Stimulated activated memory B cell treated with anti-CD40 and anti-IgM and Interleukin-4, amounts not matched to agents 10 μg/mL and 1 μg/mL and 100 μg/mL, for 72 hours (primary cell): ENCODE data around the gene MYO1E.
A peak's percentile ranks its signal among the peaks of the same experiment; 100 is the strongest.
"Not testable (repeated sequence)": the region's sequence is repeated elsewhere in the genome, so short reads cannot be mapped to it uniquely, and the experiment has no call there.

Source experiments
- ATAC-seq: fragments of 150-1000 bp; cut with Tn5 transposase; 2 replicates; pipeline ENCODE4 v1.10.0; 2021
- H3K27ac Mint-ChIP-seq: one replicate; pipeline ENCODE4 v1.8.0; 2022; ENCODE audit warnings: mild to moderate bottlenecking, mixed read lengths
- H3K27me3 Mint-ChIP-seq: one replicate; pipeline ENCODE4 v1.8.0; 2022; ENCODE audit warnings: mixed read lengths
- H3K36me3 Mint-ChIP-seq: one replicate; pipeline ENCODE4 v1.8.0; 2022; ENCODE audit warnings: mixed read lengths
- H3K4me1 Mint-ChIP-seq: one replicate; pipeline ENCODE4 v1.8.0; 2022; ENCODE audit warnings: mixed read lengths
- H3K4me3 Mint-ChIP-seq: one replicate; pipeline ENCODE4 v1.8.0; 2022; ENCODE audit warnings: mild to moderate bottlenecking, moderate library complexity, mixed read lengths
- H3K9me3 Mint-ChIP-seq: one replicate; pipeline ENCODE4 v1.8.0; 2022; ENCODE audit warnings: mixed read lengths

The MYO1E gene

DNA sequence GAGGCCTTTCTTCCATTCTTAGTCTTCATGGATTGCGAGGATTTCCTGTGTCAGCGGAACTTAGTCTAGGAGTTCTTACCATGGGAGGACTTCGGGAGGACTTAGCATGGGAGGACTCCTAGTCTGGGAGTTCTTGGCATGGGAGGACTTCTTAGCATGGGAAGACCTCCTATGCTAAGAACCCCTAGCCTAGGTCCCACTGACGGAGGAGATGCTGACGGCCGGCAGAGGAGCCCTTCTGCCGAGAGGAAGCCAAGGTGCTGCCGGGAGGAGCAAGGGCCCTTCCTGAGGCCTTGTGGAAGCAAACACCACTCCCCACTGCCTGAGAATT is 201.6 kb downstream of the MYO1E start:
- Mint-ChIP-seq H3K4me3 (no peak overlapping the region), H3K36me3 (peaks cover 58% of the 10 kb centered on the region), H3K4me1 (peaks cover 23% of the 10 kb centered on the region), H3K27me3 (no peaks in the 10 kb centered on the region), H3K27ac (no peak overlapping the region), H3K9me3 (peaks cover 3% of the 10 kb centered on the region)
- no peak for ATAC-seq

DNA sequence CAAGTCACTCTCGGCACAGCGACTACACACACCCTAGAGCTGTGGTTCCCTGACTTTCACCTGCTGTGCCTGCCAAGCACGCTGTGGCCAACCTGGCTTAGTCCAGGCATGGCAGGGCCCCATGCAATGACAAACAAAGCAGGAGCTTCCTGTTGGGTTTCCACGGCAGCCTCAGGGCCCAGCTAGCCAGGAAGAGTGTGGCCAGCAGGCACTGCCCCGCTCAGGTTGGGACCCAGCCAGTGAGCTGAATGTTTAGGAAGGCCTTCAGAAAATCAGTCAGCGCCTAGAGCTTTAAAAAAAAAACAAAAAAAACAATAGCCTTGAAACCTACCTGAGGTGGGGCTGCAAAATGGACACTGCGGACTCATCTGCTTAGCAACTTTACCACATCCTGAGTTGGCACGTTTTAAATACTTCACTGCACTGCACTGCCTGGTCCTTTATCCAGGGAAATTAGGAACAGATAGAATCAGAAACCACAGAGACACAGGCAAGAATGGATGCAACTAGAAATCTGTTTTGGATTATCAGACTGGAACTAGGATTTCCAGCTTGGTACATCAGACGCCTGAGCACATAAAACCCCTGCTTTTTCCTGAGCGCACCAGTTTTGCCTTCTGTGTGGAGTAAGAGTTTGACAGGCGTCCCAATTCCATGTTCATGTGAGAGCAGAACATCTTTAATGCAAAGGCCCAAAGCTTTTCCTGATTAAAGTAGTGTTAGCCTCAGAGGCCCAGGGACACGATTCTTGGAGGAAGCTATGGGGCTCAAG is 202.2 kb downstream of the MYO1E start:
- no peak overlapping the region for H3K4me3 Mint-ChIP-seq
- H3K27me3 Mint-ChIP-seq: no peaks in the 10 kb centered on the region
- no peak for ATAC-seq
- peaks cover 25% of the 10 kb centered on the region for H3K4me1 Mint-ChIP-seq
- no peak overlapping the region for H3K27ac Mint-ChIP-seq
- H3K36me3 Mint-ChIP-seq: peaks cover 57% of the 10 kb centered on the region
- H3K9me3 Mint-ChIP-seq: peaks cover 3% of the 10 kb centered on the region

DNA sequence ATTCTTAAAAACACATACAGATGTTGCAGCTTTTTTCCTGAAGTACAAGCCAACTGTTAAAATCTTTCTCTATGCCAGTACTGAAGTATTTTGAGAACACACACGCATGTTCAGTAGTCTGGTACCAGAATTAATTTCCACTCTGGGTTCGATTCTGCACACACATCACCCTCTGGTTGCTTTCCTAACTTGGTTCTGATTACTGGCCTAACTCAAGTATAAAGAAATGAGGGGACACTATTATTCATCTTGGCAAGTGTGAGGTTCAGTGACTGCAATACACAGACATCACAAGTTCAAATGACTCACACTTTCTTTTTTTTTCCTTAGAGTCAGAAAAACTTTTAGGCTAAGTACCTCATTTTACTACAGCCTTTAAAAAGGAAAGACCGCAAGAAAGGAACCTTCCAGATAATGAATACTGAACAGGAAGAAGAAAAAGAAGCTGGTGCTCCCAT is 203.4 kb downstream of the MYO1E start:
- Mint-ChIP-seq H3K4me3 (no peak overlapping the region), H3K9me3 (peaks cover 3% of the 10 kb centered on the region), H3K27me3 (no peaks in the 10 kb centered on the region), H3K4me1 (peaks cover 17% of the 10 kb centered on the region), H3K36me3 (peaks cover 50% of the 10 kb centered on the region), H3K27ac (peak overlapping the region; percentile 86)
- ATAC-seq: no peak

DNA sequence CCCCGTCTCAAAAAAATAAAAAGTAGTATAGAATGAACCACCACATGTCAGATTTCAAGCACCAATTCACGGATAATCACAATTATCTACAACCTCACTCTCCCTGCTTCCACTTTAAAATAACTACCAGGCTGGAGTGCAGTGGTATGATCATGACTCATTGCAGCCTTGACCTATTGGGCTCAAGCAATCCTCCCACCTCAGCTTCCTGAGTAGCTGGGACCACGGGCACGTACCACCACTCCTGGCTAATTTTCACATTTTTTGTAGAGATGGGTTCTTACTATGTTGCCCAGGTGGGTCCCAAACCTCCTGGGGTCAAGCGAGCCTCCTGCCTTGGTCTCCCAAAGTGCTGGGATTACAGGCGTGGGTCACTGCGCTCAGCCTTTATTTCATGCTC is 204.1 kb downstream of the MYO1E start:
- peaks cover 17% of the 10 kb centered on the region for H3K4me1 Mint-ChIP-seq
- H3K27ac Mint-ChIP-seq: no peak overlapping the region
- peaks cover 48% of the 10 kb centered on the region for H3K36me3 Mint-ChIP-seq
- no peak for ATAC-seq
- peaks cover under 1% of the 10 kb centered on the region for H3K9me3 Mint-ChIP-seq
- no peaks in the 10 kb centered on the region for H3K27me3 Mint-ChIP-seq
- no peak overlapping the region for H3K4me3 Mint-ChIP-seq

DNA sequence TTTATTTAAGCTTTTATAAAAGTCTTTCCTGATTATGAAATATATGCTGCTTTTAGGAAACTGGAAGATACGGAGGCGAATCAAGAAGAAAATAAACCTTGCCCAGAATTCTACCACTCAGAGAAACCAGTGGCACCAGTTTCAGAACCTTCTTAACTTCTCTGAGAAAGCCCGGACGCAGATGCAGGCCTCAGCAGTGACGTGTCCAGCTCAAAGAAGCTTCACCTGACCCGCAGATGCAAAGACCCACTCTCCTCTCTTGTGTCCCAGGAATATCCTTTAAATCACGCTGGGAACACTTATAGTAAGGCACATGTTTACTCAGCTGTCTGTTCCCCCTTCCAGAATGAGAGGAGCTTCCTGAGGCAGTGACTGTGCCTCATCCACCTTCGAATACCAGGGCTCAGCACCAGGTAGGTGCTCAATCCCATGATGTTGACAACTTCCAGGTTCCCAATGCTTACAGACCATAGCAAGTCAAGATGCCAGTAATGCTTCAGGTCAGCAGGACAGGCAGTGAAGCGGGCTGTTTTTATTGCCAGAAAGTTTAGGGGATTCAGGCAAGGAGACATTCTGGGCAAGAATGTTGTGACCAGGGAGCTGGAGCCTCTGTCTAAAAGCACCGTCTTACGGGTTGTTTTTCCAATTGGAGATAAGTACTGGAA is 205.9 kb downstream of the MYO1E start:
- H3K4me3 Mint-ChIP-seq: no peak overlapping the region
- H3K4me1 Mint-ChIP-seq: peaks cover 17% of the 10 kb centered on the region
- peak overlapping the region; percentile 48 for H3K27ac Mint-ChIP-seq
- H3K36me3 Mint-ChIP-seq: peaks cover 53% of the 10 kb centered on the region
- no peak for ATAC-seq
- H3K9me3 Mint-ChIP-seq: no peaks in the 10 kb centered on the region
- no peaks in the 10 kb centered on the region for H3K27me3 Mint-ChIP-seq

DNA sequence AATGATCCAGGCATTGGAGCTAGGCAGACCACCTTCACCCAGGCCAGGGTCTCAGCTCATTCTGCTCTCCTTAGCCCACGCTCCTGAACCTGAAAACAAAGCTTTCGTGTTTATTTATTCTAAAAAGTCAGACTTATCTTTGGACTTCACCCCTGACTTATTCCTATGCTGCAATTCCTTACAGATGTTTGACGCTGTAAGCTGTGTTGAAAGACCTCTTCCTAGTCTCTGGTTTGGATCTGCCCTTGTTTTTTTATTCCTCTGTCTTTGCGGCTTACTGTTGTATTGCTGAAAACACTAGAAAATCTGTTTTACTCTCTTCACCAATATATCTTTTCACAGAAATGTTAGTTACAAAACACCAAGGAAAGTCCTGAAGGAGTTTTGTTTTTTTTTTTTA is 206.5 kb downstream of the MYO1E start:
- no peak for ATAC-seq

DNA sequence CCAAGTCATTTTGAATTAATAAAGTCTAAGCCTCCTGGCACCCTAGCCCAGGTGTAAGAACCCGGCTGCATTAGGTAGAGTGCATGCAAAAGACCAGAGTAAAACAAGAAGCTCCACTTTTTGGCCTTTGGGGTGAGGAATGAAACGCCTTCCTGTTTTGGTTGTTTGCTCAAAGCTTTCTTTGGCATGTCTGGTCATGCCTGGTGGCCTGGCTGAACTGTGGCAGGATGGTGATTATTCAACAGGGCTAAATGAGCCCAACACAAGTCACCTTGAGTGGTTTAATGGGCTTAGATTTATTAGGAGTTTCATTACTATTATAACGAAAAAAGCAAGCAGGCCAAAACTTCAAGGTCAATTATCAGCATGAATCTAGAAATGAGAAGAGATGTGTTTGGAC is 206.9 kb downstream of the MYO1E start:
- peaks cover 58% of the 10 kb centered on the region for H3K36me3 Mint-ChIP-seq

More for the DNA sequence above, 206.5 kb downstream of the MYO1E start:
- no peak overlapping the region for H3K4me3 Mint-ChIP-seq
- peak overlapping the region; percentile 48 for H3K27ac Mint-ChIP-seq
- H3K4me1 Mint-ChIP-seq: peaks cover 17% of the 10 kb centered on the region
- H3K27me3 Mint-ChIP-seq: no peaks in the 10 kb centered on the region
- H3K36me3 Mint-ChIP-seq: peaks cover 58% of the 10 kb centered on the region
- H3K9me3 Mint-ChIP-seq: no peaks in the 10 kb centered on the region

DNA sequence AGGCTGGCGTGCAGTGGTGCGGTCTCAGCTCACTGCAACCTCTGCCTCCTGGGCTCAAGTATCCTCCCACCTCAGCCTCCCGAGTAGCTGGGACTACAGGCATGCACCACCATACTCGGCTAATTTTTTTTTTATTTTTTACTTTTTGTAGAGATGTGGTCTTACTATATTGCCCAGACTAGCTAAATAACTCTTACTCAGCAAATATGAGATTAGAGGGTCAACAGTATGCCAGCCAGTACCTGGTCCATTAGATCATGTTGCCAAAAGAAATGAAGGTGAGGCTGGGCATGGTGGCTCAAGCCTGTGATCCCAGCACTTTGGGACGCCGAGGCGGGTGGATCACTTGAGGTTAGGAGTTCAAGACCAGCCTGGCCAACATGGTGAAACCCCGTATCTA is 210.6 kb downstream of the MYO1E start:
- H3K27me3 Mint-ChIP-seq, H3K27ac Mint-ChIP-seq, H3K9me3 Mint-ChIP-seq, H3K4me3 Mint-ChIP-seq, H3K4me1 Mint-ChIP-seq, ATAC-seq: not testable (repeated sequence)
- H3K36me3 Mint-ChIP-seq: peaks cover 67% of the 10 kb centered on the region

More for the DNA sequence above, 206.9 kb downstream of the MYO1E start:
- Mint-ChIP-seq H3K4me1 (peaks cover 17% of the 10 kb centered on the region), H3K27me3 (no peaks in the 10 kb centered on the region), H3K4me3 (no peak overlapping the region), H3K9me3 (no peaks in the 10 kb centered on the region), H3K27ac (peak overlapping the region; percentile 48)
- ATAC-seq: no peak

DNA sequence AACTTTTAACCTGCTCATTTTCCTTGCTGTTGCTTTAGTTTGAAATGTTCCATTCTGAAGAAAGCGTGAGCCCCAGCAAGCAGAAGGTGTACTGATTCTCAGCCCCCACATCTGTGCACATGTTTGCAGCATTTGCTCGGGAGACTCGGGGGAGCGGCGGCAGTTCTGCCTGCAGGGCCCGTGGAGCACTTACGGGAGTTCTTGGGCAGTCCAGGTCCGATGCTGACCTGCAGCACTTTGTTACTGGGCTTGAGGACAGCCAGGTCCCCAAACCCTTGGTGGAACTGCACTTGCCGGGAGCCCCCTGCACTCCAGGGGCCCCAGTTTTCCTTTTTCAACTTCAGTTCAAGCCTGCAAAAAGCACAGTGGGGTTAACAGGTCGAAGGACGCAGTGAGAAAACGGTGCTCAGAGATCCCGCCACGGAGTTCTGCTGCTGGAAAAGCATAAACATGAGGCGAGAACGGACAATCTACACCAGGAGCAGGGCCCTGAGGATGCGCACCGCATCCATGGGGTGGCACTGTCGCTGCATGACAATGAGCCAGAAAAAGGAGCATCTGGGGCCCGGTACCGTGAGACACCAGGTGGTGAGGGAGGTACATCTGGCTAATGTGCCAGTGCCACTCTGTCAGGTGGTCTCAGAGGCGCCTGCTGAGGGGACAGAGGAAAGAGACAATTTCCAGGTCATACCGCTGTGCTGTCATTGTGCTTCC is 211.6 kb downstream of the MYO1E start:
- Mint-ChIP-seq H3K4me3 (no peak overlapping the region), H3K36me3 (peaks cover 64% of the 10 kb centered on the region), H3K27ac (no peak overlapping the region), H3K9me3 (no peaks in the 10 kb centered on the region), H3K4me1 (peaks cover 4% of the 10 kb centered on the region), H3K27me3 (no peaks in the 10 kb centered on the region)
- ATAC-seq: no peak

DNA sequence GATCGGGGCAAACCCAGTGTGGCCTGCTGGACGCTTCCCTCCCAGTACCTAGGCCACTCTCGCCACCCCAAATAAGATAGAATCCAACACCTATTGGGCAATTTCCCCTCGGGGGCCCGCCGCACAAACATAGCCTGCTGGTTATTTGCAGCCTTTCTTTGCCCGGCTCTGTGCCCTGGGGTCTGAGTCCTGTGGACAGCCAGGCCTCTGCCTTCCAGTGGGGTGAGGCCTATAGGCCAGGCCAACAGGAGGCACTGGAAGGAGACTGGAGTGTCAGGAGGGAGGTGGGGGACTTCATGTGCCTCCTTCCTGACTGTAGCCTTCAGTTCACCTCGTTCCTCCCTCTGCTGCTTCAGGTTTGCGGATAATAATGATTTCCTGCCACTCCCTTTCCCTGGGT is 213.5 kb downstream of the MYO1E start:
- H3K36me3 Mint-ChIP-seq: peaks cover 57% of the 10 kb centered on the region
- no peaks in the 10 kb centered on the region for H3K4me1 Mint-ChIP-seq
- no peaks in the 10 kb centered on the region for H3K9me3 Mint-ChIP-seq
- no peak overlapping the region for H3K4me3 Mint-ChIP-seq
- no peak overlapping the region for H3K27ac Mint-ChIP-seq
- ATAC-seq: no peak
- no peaks in the 10 kb centered on the region for H3K27me3 Mint-ChIP-seq

DNA sequence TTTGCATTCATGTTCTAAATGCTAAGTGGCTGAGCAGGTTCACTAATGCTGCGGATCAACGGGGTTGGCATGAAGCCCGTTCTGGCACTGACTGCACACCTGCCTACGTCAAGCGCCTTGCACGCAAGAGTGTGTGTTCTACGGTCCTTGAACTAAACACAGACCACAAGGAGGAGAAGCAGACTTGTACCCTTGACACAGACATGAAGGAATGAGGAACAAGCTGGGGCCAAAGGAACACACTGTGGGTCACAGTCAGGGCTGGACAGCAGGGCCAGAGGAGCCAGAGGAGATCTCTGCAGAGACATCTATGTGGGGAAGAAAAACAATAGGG is 214.0 kb downstream of the MYO1E start:
- Mint-ChIP-seq H3K27ac (no peak overlapping the region), H3K4me1 (no peaks in the 10 kb centered on the region), H3K27me3 (no peaks in the 10 kb centered on the region), H3K4me3 (no peak overlapping the region), H3K9me3 (no peaks in the 10 kb centered on the region), H3K36me3 (peaks cover 59% of the 10 kb centered on the region)
- ATAC-seq: no peak

DNA sequence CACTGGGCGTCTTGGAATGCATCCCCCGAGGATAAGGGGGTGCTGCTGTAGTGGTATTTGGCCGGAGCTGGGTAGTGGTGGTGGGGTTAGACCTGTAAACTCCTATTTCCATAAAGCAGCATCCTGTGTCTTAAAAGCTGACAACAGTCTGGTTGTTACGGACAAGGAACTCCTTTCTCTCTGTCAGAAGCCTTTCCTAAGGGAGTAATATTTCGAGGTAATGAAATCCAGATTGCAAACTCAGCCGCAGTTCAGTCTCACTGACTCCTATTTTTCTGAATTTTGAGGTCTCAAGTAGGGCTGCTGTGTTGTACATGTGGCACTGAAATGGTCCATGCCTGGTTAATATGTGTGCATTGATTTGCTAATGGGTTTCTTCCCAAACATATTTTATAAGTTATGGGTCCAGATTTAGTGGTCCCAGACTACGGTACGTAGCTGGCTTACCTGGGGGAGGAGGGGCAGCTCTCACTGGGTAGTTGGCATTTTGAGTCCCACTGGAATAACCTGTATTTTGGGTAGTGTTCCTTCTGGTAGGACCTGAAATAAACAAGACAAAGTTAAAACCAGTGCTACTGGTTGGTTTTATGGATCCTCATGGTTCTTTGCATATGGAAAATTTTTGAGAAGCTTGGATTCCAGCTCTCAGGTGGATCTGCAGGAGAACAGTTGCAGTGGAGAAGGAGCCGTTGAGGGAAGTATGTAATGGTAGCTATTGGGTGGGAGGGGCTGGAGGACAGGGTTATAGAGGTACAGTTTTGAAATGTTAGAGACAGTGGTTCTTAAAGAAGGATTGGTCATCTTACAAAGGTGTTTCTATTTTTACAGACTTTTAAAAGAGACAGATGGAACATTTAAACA is 214.6 kb downstream of the MYO1E start:
- no peaks in the 10 kb centered on the region for H3K27me3 Mint-ChIP-seq
- H3K36me3 Mint-ChIP-seq: peaks cover 61% of the 10 kb centered on the region
- no peaks in the 10 kb centered on the region for H3K9me3 Mint-ChIP-seq
- no peak overlapping the region for H3K4me3 Mint-ChIP-seq
- H3K27ac Mint-ChIP-seq: no peak overlapping the region
- ATAC-seq: no peak
- no peaks in the 10 kb centered on the region for H3K4me1 Mint-ChIP-seq

DNA sequence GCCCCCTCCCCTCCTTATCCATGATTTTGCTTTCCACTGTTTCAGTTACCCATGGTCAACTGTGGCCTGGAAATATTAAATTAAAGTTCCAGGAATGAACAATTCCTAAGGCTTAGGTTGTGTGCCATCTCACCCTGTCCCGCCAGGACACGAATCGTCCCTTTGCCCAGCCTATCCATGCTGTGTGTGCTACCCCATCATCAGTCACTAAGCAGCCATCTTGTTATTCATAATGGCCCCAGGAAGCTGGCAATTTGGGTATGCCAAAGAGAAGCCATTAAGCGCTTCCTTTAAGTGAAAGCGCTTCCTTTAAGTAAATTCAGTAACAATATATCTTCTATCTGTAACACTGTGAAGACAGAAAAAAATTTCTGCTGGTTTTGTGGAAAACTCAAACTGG is 215.3 kb downstream of the MYO1E start:
- Mint-ChIP-seq H3K4me3 (no peak overlapping the region), H3K36me3 (peaks cover 63% of the 10 kb centered on the region), H3K27ac (no peak overlapping the region), H3K27me3 (no peaks in the 10 kb centered on the region), H3K4me1 (no peaks in the 10 kb centered on the region), H3K9me3 (no peaks in the 10 kb centered on the region)
- no peak for ATAC-seq

DNA sequence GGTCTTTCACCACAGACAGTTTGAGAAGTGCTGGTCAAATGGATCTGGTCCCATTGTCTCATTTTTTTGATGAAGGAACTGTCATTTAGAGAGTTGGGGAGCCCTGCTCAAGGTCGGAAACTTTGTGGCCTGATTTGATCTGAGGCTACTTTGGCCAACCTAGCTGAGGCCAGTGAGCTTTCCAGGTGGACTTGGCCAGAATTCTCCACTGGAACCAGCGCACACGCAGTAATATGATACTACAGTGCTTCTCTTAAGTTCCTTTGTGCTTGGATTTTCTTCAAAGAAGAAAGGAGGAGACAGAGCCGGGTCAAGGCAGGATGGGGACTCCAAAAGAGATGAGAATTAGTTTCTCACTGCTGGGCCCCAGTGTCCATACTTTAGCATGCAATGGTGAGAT is 217.2 kb downstream of the MYO1E start:
- Mint-ChIP-seq H3K4me3 (no peak overlapping the region), H3K4me1 (no peaks in the 10 kb centered on the region), H3K9me3 (no peaks in the 10 kb centered on the region), H3K36me3 (peaks cover 65% of the 10 kb centered on the region), H3K27me3 (no peaks in the 10 kb centered on the region), H3K27ac (no peak overlapping the region)
- ATAC-seq: no peak

DNA sequence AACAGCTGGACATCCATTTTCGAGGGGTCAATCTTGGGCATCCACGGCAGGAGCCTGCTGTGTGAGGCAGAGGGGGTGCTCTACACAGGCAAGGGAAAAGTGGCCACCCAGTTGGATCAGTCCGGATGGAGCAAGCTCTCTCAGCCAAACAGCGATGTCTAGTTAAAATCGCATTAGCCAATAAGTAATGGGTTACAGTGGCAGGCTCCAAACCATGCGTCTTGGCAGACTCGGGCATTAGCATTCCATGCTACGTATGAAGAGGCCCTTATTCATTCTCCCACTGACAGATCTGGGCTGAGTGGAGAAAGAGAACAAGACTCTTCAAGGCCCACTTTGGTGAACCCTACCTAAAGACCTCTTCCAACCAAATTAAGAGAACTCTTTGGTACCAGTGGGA is 218.4 kb downstream of the MYO1E start:
- Mint-ChIP-seq H3K4me1 (no peaks in the 10 kb centered on the region), H3K4me3 (no peak overlapping the region), H3K27me3 (no peaks in the 10 kb centered on the region), H3K27ac (no peak overlapping the region), H3K36me3 (peaks cover 67% of the 10 kb centered on the region), H3K9me3 (no peaks in the 10 kb centered on the region)
- no peak for ATAC-seq
